ENCODE measurements around the gene SLC27A4. TPM values are rescaled to one million over a fixed set of nuclear protein-coding genes. Genes with fewer than 3 reads are reported as not detected.

SLC27A4 gene
- total and polyA plus RNA-seq, 11 donors, result 10.7 to 48.8 (median 23.2) TPM

DNA sequence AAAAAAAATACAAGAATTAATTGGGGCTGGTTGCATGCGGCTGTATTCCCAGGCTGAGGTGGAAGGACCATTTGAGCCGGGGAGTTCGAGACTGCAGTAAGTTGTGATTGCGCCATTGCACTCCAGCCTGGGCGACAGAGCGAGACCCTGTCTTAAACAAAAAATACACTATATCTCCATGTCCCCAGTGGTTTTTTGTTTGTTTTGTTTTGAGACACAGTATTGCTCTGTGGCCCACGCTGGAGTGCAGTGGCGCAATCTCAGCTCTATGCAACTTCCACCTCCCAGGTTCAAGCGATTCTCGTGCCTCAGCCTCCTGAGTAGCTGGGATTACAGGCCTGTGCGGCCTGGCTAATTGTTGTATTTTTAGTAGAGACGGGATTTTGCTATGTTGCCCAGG, 16.5 kb upstream of the SLC27A4 start:
- peak overlapping the region in 10 of 12 donors; percentile 62 to 98 (median 90) for H3K4me3 ChIP-seq
- peaks cover 0 to 63% (median 41%) of the 10 kb centered on the region in 9 donors for H3K36me3 ChIP-seq
- WGBS, 4 donors, result 88 to 90% (median 88%) methylated on average over 12 of the region's 12 CpGs
- H3K27me3 ChIP-seq, result no peaks in the 10 kb centered on the region
- H3K9me3 ChIP-seq, result no peaks in the 10 kb centered on the region
- H3K4me1 ChIP-seq, result peaks cover 6 to 41% (median 29%) of the 10 kb centered on the region in 12 donors
- intact Hi-C loops (cut with DNase I), result loop anchor here in 2 of 10 donors (2.0 to 10.0 kb wide), 2 partner anchors 17 to 139 kb away; partner anchors contain the start of gene SLC27A4 (in 1 of the 2)
- no peak overlapping the region for H3K27ac ChIP-seq
- ATAC-seq (no peak), DNase-seq (no peak)
- TF ChIP-seq, protein P1, sequence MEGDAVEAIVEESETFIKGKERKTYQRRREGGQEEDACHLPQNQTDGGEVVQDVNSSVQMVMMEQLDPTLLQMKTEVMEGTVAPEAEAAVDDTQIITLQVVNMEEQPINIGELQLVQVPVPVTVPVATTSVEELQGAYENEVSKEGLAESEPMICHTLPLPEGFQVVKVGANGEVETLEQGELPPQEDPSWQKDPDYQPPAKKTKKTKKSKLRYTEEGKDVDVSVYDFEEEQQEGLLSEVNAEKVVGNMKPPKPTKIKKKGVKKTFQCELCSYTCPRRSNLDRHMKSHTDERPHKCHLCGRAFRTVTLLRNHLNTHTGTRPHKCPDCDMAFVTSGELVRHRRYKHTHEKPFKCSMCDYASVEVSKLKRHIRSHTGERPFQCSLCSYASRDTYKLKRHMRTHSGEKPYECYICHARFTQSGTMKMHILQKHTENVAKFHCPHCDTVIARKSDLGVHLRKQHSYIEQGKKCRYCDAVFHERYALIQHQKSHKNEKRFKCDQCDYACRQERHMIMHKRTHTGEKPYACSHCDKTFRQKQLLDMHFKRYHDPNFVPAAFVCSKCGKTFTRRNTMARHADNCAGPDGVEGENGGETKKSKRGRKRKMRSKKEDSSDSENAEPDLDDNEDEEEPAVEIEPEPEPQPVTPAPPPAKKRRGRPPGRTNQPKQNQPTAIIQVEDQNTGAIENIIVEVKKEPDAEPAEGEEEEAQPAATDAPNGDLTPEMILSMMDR (IDR thresholded peaks at IDR 0.05), result no peak
- TF ChIP-seq POLR2A (IDR thresholded peaks at IDR 0.05), result no peak

DNA sequence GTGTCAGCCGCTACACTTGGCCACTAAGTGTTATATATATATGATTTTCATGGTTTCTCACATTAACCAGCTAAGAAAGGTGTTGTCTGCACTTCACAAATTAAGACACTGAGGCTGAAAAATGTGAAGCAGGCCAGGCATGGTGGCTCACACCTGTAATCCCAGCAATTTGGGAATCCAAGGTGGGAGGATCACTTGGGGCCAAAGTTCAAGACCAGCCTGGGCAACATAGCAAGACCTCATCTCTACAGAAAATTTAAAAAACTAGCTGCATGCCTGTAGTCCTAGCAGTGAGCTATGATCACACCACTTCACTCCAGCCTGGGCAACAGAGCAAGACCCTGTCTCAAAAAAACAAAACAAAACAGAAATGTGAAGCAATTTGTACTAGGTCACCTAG, 15.9 kb upstream of the SLC27A4 start:
- Histone ChIP-seq H3K36me3 (peaks cover 0 to 63% (median 43%) of the 10 kb centered on the region in 9 donors), H3K9me3 (no peaks in the 10 kb centered on the region), H3K4me1 (peaks cover 6 to 41% (median 29%) of the 10 kb centered on the region in 12 donors), H3K27ac (no peak overlapping the region), H3K4me3 (no peak overlapping the region), H3K27me3 (no peaks in the 10 kb centered on the region)
- TF ChIP-seq, protein P1 (IDR thresholded peaks at IDR 0.05), result no peak
- intact Hi-C loops (cut with DNase I), result loop anchor here in 1 of 10 donors (10.0 kb wide), 1 partner anchor 140 kb away; no protein-coding TSS in a partner anchor
- 67 to 100% (median 90%) methylated on average over 1 of the region's 1 CpG for WGBS, 4 donors
- no peak for DNase-seq
- ATAC-seq, result no peak

DNA sequence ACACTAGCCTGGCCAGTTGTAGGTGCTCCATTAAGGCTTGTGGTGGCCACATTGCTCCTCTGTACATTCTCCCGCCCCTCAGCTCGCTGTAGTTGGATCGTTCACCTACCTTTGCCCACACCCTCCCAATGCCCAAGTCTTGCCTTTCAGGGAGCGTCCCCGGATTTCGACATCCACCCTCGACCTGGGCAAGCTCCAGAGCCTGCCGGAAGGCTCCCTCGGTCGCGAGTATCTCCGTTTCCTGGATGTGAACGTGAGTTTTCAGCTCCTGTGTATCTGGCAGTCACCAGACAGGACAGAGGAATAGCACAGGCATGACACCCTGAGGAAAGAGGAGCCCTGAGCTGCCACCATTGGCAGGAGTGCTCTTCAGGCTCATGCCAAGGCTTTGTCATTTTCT, 14.7 kb upstream of the SLC27A4 start:
- H3K27ac ChIP-seq, result peak overlapping the region in 2 of 12 donors; percentile 7 to 28
- WGBS, 4 donors, result 68 to 73% (median 69%) methylated on average over 12 to 13 of the region's 13 CpGs
- TF ChIP-seq, protein P1 (IDR thresholded peaks at IDR 0.05), result no peak
- no peak for TF ChIP-seq POLR2A (IDR thresholded peaks at IDR 0.05)
- intact Hi-C loops (cut with DNase I), result loop anchor here in 1 of 10 donors (10.0 kb wide), 1 partner anchor 141 kb away; no protein-coding TSS in a partner anchor
- H3K9me3 ChIP-seq, result no peaks in the 10 kb centered on the region
- peaks cover 6 to 41% (median 29%) of the 10 kb centered on the region in 12 donors for H3K4me1 ChIP-seq
- H3K36me3 ChIP-seq, result peaks cover 0 to 60% (median 39%) of the 10 kb centered on the region in 9 donors
- no peaks in the 10 kb centered on the region for H3K27me3 ChIP-seq
- DNase-seq (no peak), ATAC-seq (no peak)
- no peak overlapping the region for H3K4me3 ChIP-seq

DNA sequence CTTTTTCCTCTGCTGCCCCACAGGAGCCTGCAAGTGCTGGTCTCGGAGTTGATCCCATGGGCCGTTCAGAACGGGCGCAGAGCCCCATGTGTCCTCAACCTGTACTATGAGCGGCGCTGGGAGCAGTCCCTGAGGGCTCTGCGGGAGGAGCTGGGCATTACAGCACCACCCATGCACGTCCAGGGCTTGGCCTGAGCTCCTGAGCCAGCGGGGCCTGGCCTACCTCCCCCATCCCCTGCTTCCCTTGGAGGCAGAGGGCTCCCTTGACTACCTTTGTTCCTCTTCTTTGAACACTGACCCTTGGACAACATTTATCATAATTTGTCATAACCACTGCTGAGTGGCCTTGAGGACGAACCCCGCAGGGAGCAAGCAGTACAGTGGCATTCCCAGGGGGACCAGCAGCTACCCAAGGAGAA, 6.9 kb upstream of the SLC27A4 start:
- 87 to 94% (median 88%) methylated on average over 11 of the region's 11 CpGs for WGBS, 4 donors
- DNase-seq (no peak), ATAC-seq (no peak)
- Histone ChIP-seq H3K4me1 (no peaks in the 10 kb centered on the region), H3K27me3 (no peaks in the 10 kb centered on the region), H3K4me3 (no peak overlapping the region), H3K9me3 (no peaks in the 10 kb centered on the region), H3K36me3 (peaks cover 0 to 47% (median 35%) of the 10 kb centered on the region in 9 donors), H3K27ac (no peak overlapping the region)
- no peak for TF ChIP-seq POLR2A (IDR thresholded peaks at IDR 0.05)
- TF ChIP-seq, protein P1 (IDR thresholded peaks at IDR 0.05), result no peak
- intact Hi-C loops (cut with DNase I), result no loop called here

Data from heart left ventricle (tissue), 16 donors.